Rectal smooth muscle tissue (tissue), 1 donor: ENCODE measurements around the gene SH3RF3.

Experiments used
- H3K27ac ChIP-seq: one replicate; pipeline ENCODE4 v1.7.0; 2013; ENCODE audit warnings: low read depth, low read length, inconsistent platforms
- H3K27me3 ChIP-seq: one replicate; pipeline ENCODE4 v1.7.0; 2013; ENCODE audit warnings: low read length; ENCODE audit not compliant: control insufficient read depth, insufficient read depth
- H3K36me3 ChIP-seq: one replicate; pipeline ENCODE4 v1.7.0; 2013; ENCODE audit warnings: low read length; ENCODE audit not compliant: control insufficient read depth, insufficient read depth
- H3K4me1 ChIP-seq: one replicate; pipeline ENCODE4 v1.7.0; 2013; ENCODE audit warnings: low read length; ENCODE audit not compliant: control insufficient read depth, insufficient read depth
- H3K4me3 ChIP-seq: one replicate; pipeline ENCODE4 v1.7.0; 2013; ENCODE audit warnings: low read length
- H3K9ac ChIP-seq: one replicate; pipeline ENCODE4 v1.7.0; 2013; ENCODE audit warnings: low read length

Gene SH3RF3

DNA sequence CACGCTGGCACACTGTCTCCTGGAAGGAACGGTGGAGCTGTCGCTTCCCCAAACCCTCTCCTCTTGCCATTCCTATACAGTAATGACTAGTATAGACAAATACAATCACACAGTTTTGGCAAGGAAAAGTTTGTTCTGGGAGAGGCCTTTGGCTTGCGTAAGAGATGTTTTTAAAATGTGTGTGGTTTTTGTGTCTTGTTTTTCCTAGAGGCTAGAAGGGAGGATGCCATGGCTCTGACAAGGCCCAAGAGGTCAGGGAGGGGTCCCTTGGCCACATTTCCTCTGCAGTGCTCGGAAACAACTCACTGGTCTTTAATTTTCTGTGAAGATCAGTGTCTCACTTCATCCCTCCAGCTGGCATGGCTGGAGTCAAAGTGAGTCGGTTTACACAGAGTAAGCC lies 195.9 kb downstream of the SH3RF3 start:
- H3K9ac ChIP-seq: no peak overlapping the region
- no peaks in the 10 kb centered on the region for H3K27me3 ChIP-seq
- H3K4me1 ChIP-seq: peaks cover 19% of the 10 kb centered on the region
- H3K27ac ChIP-seq: no peak overlapping the region
- H3K36me3 ChIP-seq: no peaks in the 10 kb centered on the region
- H3K4me3 ChIP-seq: no peak overlapping the region

DNA sequence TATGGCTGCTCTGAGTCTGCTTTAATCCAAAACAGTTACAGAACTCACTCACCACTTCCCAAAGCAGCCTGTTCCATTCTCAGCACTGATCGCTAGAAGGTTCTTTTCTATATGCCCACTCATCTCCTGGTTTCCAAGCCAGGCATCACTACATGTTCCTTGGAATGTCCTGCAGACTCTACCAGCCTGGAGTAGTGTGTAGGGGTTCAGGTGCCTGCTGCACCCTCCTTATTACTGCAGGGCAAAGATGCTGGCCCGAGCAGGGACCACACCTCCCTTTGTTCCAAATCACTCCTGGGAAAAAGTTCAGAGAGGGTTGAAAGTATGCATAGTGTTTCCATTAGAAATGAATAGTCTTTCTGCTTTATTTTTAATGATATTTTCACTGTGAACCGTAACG lies 196.6 kb downstream of the SH3RF3 start:
- Histone ChIP-seq H3K4me3 (no peak overlapping the region), H3K4me1 (peaks cover 19% of the 10 kb centered on the region), H3K9ac (no peak overlapping the region), H3K36me3 (no peaks in the 10 kb centered on the region), H3K27ac (no peak overlapping the region), H3K27me3 (no peaks in the 10 kb centered on the region)

DNA sequence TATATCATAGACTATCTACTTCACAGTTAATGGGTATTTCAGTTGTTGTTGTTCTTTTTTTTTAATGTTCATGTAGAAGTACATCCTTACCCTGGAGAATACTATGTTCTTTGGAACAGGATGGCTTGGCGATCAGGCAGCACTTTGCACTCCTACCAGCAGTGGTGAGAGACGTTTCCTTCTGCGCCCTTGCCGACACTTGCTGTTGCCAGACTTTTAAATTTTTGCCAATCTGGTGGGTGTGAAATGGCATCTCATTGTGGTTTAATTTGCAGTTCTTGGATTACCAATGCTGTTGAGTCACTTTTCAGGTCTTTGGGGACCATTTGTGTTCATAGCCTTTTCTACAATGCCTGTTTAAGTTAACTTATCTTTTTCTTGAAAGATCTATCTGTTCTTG lies 197.3 kb downstream of the SH3RF3 start:
- Histone ChIP-seq H3K27me3 (no peaks in the 10 kb centered on the region), H3K27ac (no peak overlapping the region), H3K4me3 (no peak overlapping the region), H3K9ac (no peak overlapping the region), H3K36me3 (no peaks in the 10 kb centered on the region), H3K4me1 (peaks cover 19% of the 10 kb centered on the region)

DNA sequence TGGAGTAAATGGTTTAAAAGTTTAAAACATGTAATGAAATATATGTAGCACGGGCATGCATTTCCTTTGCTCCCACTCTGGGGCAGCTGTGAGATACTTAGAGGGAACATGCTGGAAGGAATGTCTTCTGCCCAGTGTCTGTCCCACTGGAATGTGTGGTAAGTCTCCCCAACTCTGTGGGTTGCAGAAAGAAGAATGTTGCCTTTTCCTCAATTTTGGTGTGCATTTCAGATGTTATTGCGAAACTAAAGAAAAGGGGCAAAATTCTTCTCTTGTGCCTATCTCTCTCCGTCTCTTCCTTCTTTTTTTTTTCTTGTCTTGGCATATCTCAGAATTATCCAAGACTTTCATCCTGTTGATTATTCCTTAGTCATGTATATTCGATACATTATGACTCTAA lies 201.1 kb downstream of the SH3RF3 start:
- H3K4me1 ChIP-seq: no peaks in the 10 kb centered on the region

DNA sequence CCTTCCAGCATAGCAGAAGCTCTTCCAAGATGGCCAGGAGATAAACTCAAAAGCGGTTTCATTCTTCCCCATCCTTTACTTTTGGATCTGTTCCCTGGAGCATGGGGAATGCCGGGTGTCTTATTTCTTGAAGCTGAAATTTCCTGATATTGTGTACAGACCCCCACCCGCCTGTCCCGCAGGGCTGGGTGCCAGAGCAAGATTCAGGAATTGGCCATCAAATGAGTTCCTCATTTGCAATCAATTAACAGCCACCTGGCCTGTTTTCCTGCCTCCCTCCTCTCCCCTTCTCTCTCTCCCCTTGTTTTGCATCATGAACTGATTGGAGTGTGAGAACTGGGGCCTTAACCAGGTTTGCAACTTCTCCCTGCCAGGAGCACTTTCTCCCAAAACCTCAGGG lies 202.1 kb downstream of the SH3RF3 start:
- Histone ChIP-seq H3K4me3 (no peak overlapping the region), H3K27me3 (no peaks in the 10 kb centered on the region), H3K4me1 (no peaks in the 10 kb centered on the region), H3K9ac (no peak overlapping the region), H3K36me3 (no peaks in the 10 kb centered on the region), H3K27ac (no peak overlapping the region)

More for the DNA sequence above, 201.1 kb downstream of the SH3RF3 start:
- H3K36me3 ChIP-seq: no peaks in the 10 kb centered on the region
- H3K27me3 ChIP-seq: no peaks in the 10 kb centered on the region
- no peak overlapping the region for H3K27ac ChIP-seq
- H3K4me3 ChIP-seq: no peak overlapping the region
- H3K9ac ChIP-seq: no peak overlapping the region

DNA sequence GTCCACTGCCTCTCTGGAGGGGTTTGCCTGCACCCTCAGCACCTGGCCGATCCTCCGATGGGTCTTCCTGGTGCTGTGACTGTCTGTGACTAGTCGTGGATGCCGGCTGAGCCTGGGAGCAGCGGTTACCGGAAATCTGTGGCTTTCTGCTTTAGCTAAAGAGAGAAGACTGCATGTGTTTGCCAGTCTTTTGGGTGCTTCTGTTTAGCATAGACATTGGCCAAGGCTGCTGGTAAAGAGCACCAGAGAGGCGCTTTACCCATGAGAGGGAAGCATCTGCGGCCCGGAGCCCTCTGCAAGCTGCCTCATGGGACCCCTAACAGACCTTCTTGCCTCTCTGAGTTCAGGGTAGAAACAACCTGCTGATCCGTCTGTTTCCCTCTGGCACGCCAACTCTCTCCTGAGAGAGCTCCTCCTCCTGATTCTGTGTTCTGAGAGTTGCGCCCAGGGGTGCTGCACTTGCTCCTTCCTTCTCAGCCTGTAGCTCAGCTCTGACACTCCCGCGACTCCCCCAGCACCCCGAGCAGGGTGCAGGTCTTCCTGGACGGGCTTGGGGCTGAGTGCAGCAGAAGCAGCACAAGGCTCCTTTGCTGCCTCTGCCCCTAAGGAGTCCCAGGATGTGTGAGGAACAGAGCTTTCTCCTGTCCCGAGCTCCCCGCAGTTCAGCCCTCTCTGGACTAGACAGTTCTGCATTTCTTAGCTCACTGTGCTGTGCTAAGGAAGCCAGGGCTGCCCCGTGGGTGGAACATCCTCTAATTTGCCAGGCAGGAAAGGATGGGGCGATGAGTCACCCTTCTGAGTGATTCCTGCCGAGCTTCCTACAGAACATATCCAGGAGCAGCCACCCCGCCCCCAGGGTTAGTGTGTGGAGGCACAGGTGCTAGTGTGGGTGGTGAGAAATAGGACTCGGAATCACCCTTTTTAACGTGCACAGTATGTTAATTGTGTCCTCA lies 203.2 kb downstream of the SH3RF3 start:
- Histone ChIP-seq H3K27me3 (no peaks in the 10 kb centered on the region), H3K4me1 (no peaks in the 10 kb centered on the region), H3K4me3 (peak overlapping the region; percentile 25), H3K27ac (no peak overlapping the region), H3K36me3 (no peaks in the 10 kb centered on the region), H3K9ac (no peak overlapping the region)

DNA sequence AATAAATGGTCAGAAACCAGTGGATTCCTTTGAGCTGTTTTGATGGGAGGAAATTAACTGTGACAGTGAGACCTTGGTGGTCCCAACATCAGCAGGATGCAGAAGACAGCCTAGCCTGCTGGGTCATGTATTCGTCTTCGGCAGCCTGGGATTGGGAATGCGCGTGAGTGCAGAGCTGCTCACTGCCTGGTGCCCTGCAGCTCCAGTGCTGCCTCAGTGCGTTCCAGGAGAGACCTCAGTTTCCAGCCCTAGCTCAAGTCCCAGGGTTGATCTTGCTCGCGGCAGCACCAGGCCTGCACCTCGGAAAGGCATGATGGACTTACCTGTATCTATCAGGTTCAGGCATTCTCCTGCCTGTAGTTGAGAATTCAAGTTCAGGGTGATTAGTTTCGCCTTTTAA lies 203.9 kb downstream of the SH3RF3 start:
- H3K4me3 ChIP-seq: no peak overlapping the region
- H3K4me1 ChIP-seq: no peaks in the 10 kb centered on the region
- H3K36me3 ChIP-seq: no peaks in the 10 kb centered on the region
- no peaks in the 10 kb centered on the region for H3K27me3 ChIP-seq
- H3K9ac ChIP-seq: no peak overlapping the region
- no peak overlapping the region for H3K27ac ChIP-seq

DNA sequence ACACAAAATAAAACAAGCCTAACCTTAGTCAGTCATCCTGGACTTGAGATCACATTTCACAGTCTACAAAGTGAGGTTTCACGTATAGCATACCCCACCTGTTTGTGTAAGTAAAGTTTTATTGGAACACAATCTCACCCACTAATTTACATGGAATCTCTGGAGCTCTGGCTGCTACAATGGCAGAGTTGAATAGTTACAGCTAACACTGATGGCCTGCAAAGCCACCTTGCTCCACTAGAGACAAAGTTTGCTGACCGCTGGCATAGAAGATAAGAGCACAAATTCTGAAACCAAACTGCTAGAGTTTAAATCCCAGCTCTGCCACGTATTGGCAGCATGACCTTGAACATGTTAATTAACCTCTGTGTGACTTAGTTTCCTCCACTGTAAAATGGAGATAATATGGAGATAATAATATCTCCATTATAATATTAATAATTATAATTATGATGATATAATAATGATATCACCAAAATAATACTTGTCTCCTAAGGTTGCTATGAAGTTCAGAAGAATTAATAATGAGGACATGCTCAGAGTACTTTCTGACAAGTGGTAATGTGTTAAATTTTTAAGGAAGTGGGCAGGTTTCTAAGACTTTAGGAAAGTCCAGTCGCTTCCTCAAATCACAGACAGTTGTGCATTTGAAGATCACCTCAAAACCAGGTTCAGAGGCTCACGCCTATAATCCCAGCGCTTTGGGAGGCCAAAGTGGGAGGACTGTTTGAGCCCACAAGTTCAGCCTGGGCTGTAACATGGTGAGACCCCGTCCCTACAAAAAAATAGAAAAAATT lies 204.6 kb downstream of the SH3RF3 start:
- no peaks in the 10 kb centered on the region for H3K36me3 ChIP-seq
- H3K4me3 ChIP-seq: no peak overlapping the region
- H3K27ac ChIP-seq: no peak overlapping the region
- no peaks in the 10 kb centered on the region for H3K4me1 ChIP-seq
- no peak overlapping the region for H3K9ac ChIP-seq
- no peaks in the 10 kb centered on the region for H3K27me3 ChIP-seq

DNA sequence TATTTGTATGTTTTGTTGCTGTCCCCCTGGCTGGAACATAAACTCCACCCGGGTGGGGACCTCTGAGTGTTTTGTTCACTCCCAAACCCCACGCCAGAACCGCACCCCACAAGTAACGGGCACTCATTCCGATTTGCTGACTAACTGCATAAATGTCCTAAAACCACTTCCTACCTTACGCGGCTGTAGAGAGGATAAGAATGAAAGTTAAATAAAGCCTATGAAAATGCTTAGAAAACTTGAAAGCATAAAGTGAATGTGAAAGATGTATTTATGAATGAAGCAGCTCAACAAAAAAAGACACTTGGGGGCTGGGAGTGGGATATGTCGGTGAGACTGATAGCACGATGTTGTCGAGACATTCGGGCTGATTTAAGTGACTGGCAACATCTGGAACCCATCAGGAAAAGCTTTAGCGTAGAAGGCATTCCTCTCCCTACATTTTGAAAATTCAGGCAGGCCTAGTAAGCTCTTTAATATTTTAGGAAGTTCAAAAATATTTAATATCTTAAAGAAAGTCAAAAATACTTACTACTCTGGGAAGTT lies 206.7 kb downstream of the SH3RF3 start:
- H3K36me3 ChIP-seq: no peaks in the 10 kb centered on the region
- H3K4me1 ChIP-seq: no peaks in the 10 kb centered on the region
- H3K27ac ChIP-seq: no peak overlapping the region
- H3K9ac ChIP-seq: no peak overlapping the region
- no peak overlapping the region for H3K4me3 ChIP-seq
- H3K27me3 ChIP-seq: no peaks in the 10 kb centered on the region

DNA sequence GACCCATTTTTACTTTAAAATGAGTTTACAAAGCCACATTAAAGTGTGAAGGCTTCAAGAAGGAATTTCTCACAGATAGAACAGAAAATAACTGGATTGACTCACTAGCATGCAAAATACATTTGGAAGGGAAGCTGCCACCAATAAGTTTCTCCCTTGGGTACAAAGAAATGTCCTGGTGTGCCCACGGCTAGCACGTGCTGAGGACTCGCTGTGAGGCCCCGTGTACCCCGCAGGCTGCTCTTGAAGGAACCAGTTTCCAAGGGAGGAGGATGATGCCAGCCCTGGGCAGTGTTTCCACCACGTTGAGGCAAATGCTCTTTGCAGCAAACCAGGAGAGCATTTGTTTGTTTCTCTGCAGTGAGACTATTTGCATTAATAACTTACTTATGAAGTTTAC lies 207.3 kb downstream of the SH3RF3 start:
- no peaks in the 10 kb centered on the region for H3K4me1 ChIP-seq
- H3K27ac ChIP-seq: no peak overlapping the region

DNA sequence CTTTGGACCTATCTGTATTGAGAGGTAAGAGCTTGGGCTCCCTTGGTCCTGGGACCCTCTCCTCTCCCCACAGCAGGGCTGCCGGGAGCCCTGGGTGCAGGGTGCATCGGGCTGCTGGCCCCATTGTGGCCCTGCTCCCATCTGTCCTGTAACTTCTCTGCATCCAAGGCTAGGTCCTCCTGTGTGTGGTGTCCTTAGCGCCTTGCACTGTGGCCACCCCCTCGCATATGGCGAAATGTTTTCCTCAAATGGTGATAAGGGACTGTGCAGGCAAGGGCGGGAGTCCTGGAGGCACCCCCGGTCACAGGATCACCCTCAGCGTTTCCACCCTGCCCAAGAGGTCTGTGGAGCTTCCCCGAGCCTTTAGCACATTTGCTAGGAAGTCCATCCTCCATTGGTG lies 208.2 kb downstream of the SH3RF3 start:
- Histone ChIP-seq H3K27me3 (no peaks in the 10 kb centered on the region), H3K27ac (no peak overlapping the region), H3K4me1 (no peaks in the 10 kb centered on the region), H3K4me3 (no peak overlapping the region), H3K36me3 (no peaks in the 10 kb centered on the region), H3K9ac (no peak overlapping the region)

More for the DNA sequence above, 207.3 kb downstream of the SH3RF3 start:
- no peak overlapping the region for H3K9ac ChIP-seq
- H3K4me3 ChIP-seq: no peak overlapping the region
- H3K27me3 ChIP-seq: no peaks in the 10 kb centered on the region
- no peaks in the 10 kb centered on the region for H3K36me3 ChIP-seq

DNA sequence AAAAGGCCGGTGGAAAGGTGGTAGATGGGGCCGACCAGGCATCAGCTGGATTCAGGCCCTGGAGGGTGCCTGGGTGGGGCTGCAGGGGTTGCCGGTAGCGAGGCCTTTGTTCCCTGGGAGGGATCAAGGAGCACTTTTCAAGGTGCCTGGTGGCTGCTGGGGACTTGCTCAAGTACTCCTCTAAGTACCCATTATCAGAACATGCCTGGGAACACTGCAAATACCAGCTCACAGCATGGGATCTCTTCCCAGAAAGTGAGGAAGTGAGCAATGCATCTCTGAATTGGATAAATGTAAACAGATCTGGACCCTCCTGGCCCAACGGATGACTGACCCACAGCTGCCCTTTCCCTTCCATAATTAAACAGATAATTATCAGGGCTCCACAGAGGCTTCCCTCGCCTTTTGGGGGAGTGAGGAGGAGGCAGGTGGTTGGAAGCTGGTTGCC lies 210.5 kb downstream of the SH3RF3 start:
- Histone ChIP-seq H3K9ac (no peak overlapping the region), H3K27ac (no peak overlapping the region), H3K4me3 (no peak overlapping the region), H3K36me3 (no peaks in the 10 kb centered on the region), H3K4me1 (no peaks in the 10 kb centered on the region), H3K27me3 (no peaks in the 10 kb centered on the region)
